Measurements from ENCODE around the gene NFATC2. TPM values are rescaled to one million over a fixed set of nuclear protein-coding genes. Genes with fewer than 3 reads are reported as not detected.

The NFATC2 gene
- total RNA-seq, 5 donors from 2014 or later (not counting 1 experiment from before 2014, with no cell fraction given) = 49.0 to 75.9 (median 67.0) TPM

GRCh38 chr20:51398083-51398482 is 144.4 kb downstream of the NFATC2 start:
- Histone ChIP-seq H3K27me3 (replicated peaks in 1 of 2; ENCODE audit: control insufficient read depth in 2 of 2, extremely low read depth in 1 of 2, insufficient read depth in 2 of 2, low read length in 1 of 2) (no peaks in the 10 kb centered on the region), H3K4me1 (ENCODE audit: control insufficient read depth in 1 of 2, extremely low read depth in 1 of 2, insufficient read depth in 2 of 2, low read length in 2 of 2) (peaks cover 23 to 75% of the 10 kb centered on the region in 2 experiments), H3K4me3 (ENCODE audit: control insufficient read depth in 1 of 2, extremely low read depth in 1 of 2, low read length in 1 of 2) (no peak overlapping the region), H3K9me3 (no peaks in the 10 kb centered on the region), H3K36me3 (ENCODE audit: control insufficient read depth in 2 of 2, extremely low read depth in 1 of 2, insufficient read depth in 1 of 2, low read length in 1 of 2) (peaks cover 11 to 54% of the 10 kb centered on the region in 2 donors), H3K27ac (ENCODE audit: low read length) (no peak overlapping the region)
- H3K36me3 Mint-ChIP-seq = peaks cover 42% of the 10 kb centered on the region
- no peaks in the 10 kb centered on the region for H3K27me3 Mint-ChIP-seq
- H3K4me3 Mint-ChIP-seq = no peak overlapping the region
- ATAC-seq (replicated peaks in 1 of 4) (no peak), DNase-seq (no peak)
- peak overlapping the region in 1 of 2 donors; percentile 28 for H3K27ac Mint-ChIP-seq
- WGBS (ENCODE audit: insufficient coverage) = 81% methylated on average over 5 of the region's 10 CpGs
- H3K4me1 Mint-ChIP-seq = peaks cover 49 to 57% (median 56%) of the 10 kb centered on the region in 3 donors
- ChIA-PET CTCF (no interaction called here), POLR2A (interaction anchor here in 1 of 2 donors (0.7 kb wide), 1 partner anchor 145 kb away, joined by 4 read pairs; no protein-coding TSS in a partner anchor)
- H3K9me3 Mint-ChIP-seq = no peaks in the 10 kb centered on the region

GRCh38 chr20:51397137-51397536 is 145.4 kb downstream of the NFATC2 start:
- Mint-ChIP-seq H3K4me1 (peaks cover 40 to 56% (median 46%) of the 10 kb centered on the region in 3 donors), H3K27ac (peak overlapping the region in 1 of 2 donors; percentile 44), H3K36me3 (peaks cover 50% of the 10 kb centered on the region), H3K27me3 (no peaks in the 10 kb centered on the region), H3K9me3 (no peaks in the 10 kb centered on the region), H3K4me3 (no peak overlapping the region)
- no peak overlapping the region for H3K27ac ChIP-seq (ENCODE audit: low read length)
- H3K27me3 ChIP-seq (replicated peaks in 1 of 2; ENCODE audit: control insufficient read depth in 2 of 2, extremely low read depth in 1 of 2, insufficient read depth in 2 of 2, low read length in 1 of 2) = no peaks in the 10 kb centered on the region
- H3K9me3 ChIP-seq = no peaks in the 10 kb centered on the region
- ChIA-PET POLR2A (no interaction called here), CTCF (no interaction called here)
- DNase-seq (no peak), ATAC-seq (replicated peaks in 1 of 4) (no peak)
- H3K36me3 ChIP-seq (ENCODE audit: control insufficient read depth in 2 of 2, extremely low read depth in 1 of 2, insufficient read depth in 1 of 2, low read length in 1 of 2) = peaks cover 13 to 63% of the 10 kb centered on the region in 2 donors
- no peak overlapping the region for H3K4me3 ChIP-seq (ENCODE audit: control insufficient read depth in 1 of 2, extremely low read depth in 1 of 2, low read length in 1 of 2)
- H3K4me1 ChIP-seq (ENCODE audit: control insufficient read depth in 1 of 2, extremely low read depth in 1 of 2, insufficient read depth in 2 of 2, low read length in 2 of 2) = peaks cover 16 to 66% of the 10 kb centered on the region in 2 experiments
- 89% methylated on average over 3 of the region's 6 CpGs for WGBS (ENCODE audit: insufficient coverage)

- Histone ChIP-seq H3K9me3 (no peaks in the 10 kb centered on the region), H3K36me3 (ENCODE audit: control insufficient read depth in 2 of 2, extremely low read depth in 1 of 2, insufficient read depth in 1 of 2, low read length in 1 of 2) (peaks cover 15 to 66% of the 10 kb centered on the region in 2 donors), H3K4me3 (ENCODE audit: control insufficient read depth in 1 of 2, extremely low read depth in 1 of 2, low read length in 1 of 2) (no peak overlapping the region), H3K27ac (ENCODE audit: low read length) (no peak overlapping the region), H3K27me3 (replicated peaks in 1 of 2; ENCODE audit: control insufficient read depth in 2 of 2, extremely low read depth in 1 of 2, insufficient read depth in 2 of 2, low read length in 1 of 2) (no peaks in the 10 kb centered on the region), H3K4me1 (ENCODE audit: control insufficient read depth in 1 of 2, extremely low read depth in 1 of 2, insufficient read depth in 2 of 2, low read length in 2 of 2) (peaks cover 9 to 59% of the 10 kb centered on the region in 2 experiments)
- DNase-seq = no peak
- Mint-ChIP-seq H3K27me3 (no peaks in the 10 kb centered on the region), H3K4me1 (peaks cover 33 to 50% (median 39%) of the 10 kb centered on the region in 3 donors), H3K36me3 (peaks cover 54% of the 10 kb centered on the region), H3K4me3 (no peak overlapping the region), H3K27ac (no peak overlapping the region), H3K9me3 (no peaks in the 10 kb centered on the region)
- POLR2A ChIA-PET = interaction anchor here in 1 of 2 donors (0.6 kb wide), 1 partner anchor 180 kb away, joined by 4 read pairs; no protein-coding TSS in a partner anchor
- CTCF ChIA-PET = interaction anchor here in 1 of 2 donors (0.6 kb wide), 1 partner anchor 200 kb away, joined by 3 read pairs; no protein-coding TSS in a partner anchor
- no peak for ATAC-seq (replicated peaks in 1 of 4)
- WGBS (ENCODE audit: insufficient coverage) = 75% methylated on average over 7 of the region's 7 CpGs
Measured at GRCh38 chr20:51396365-51396909, 146.1 kb downstream of the NFATC2 start.

GRCh38 chr20:51394706-51395105 is 147.8 kb downstream of the NFATC2 start:
- CTCF ChIA-PET = no interaction called here
- 93% methylated on average over 3 of the region's 6 CpGs for WGBS (ENCODE audit: insufficient coverage)
- Histone ChIP-seq H3K27ac (ENCODE audit: low read length) (no peak overlapping the region), H3K27me3 (replicated peaks in 1 of 2; ENCODE audit: control insufficient read depth in 2 of 2, extremely low read depth in 1 of 2, insufficient read depth in 2 of 2, low read length in 1 of 2) (no peaks in the 10 kb centered on the region), H3K4me3 (ENCODE audit: control insufficient read depth in 1 of 2, extremely low read depth in 1 of 2, low read length in 1 of 2) (no peak overlapping the region), H3K9me3 (no peaks in the 10 kb centered on the region), H3K36me3 (ENCODE audit: control insufficient read depth in 2 of 2, extremely low read depth in 1 of 2, insufficient read depth in 1 of 2, low read length in 1 of 2) (peaks cover 15 to 82% of the 10 kb centered on the region in 2 donors), H3K4me1 (ENCODE audit: control insufficient read depth in 1 of 2, extremely low read depth in 1 of 2, insufficient read depth in 2 of 2, low read length in 2 of 2) (peaks cover 0 to 55% of the 10 kb centered on the region in 2 experiments)
- Mint-ChIP-seq H3K4me1 (peaks cover 18 to 48% (median 33%) of the 10 kb centered on the region in 3 donors), H3K27me3 (no peaks in the 10 kb centered on the region), H3K27ac (peak overlapping the region in 1 of 2 donors; percentile 80), H3K4me3 (no peak overlapping the region), H3K36me3 (peaks cover 61% of the 10 kb centered on the region), H3K9me3 (no peaks in the 10 kb centered on the region)
- no peak for DNase-seq
- no peak for ATAC-seq (replicated peaks in 1 of 4)
- POLR2A ChIA-PET = no interaction called here

- peaks cover 62% of the 10 kb centered on the region for H3K36me3 Mint-ChIP-seq
- no peaks in the 10 kb centered on the region for H3K27me3 ChIP-seq (replicated peaks in 1 of 2; ENCODE audit: control insufficient read depth in 2 of 2, extremely low read depth in 1 of 2, insufficient read depth in 2 of 2, low read length in 1 of 2)
- WGBS (ENCODE audit: insufficient coverage) = no CpG with 5 or more reads among the region's 6 CpGs
- H3K4me3 Mint-ChIP-seq = no peak overlapping the region
- H3K4me3 ChIP-seq (ENCODE audit: control insufficient read depth in 1 of 2, extremely low read depth in 1 of 2, low read length in 1 of 2) = no peak overlapping the region
- DNase-seq (no peak), ATAC-seq (replicated peaks in 1 of 4) (no peak)
- H3K27me3 Mint-ChIP-seq = no peaks in the 10 kb centered on the region
- ChIA-PET CTCF (no interaction called here), POLR2A (no interaction called here)
- peak overlapping the region in 1 of 2 donors; percentile 16 for H3K27ac Mint-ChIP-seq
- H3K27ac ChIP-seq (ENCODE audit: low read length) = no peak overlapping the region
- H3K9me3 Mint-ChIP-seq = no peaks in the 10 kb centered on the region
- no peaks in the 10 kb centered on the region for H3K9me3 ChIP-seq
- H3K4me1 ChIP-seq (ENCODE audit: control insufficient read depth in 1 of 2, extremely low read depth in 1 of 2, insufficient read depth in 2 of 2, low read length in 2 of 2) = peaks cover 0 to 50% of the 10 kb centered on the region in 2 experiments
- peaks cover 13 to 48% (median 33%) of the 10 kb centered on the region in 3 donors for H3K4me1 Mint-ChIP-seq
- peaks cover 15 to 90% of the 10 kb centered on the region in 2 donors for H3K36me3 ChIP-seq (ENCODE audit: control insufficient read depth in 2 of 2, extremely low read depth in 1 of 2, insufficient read depth in 1 of 2, low read length in 1 of 2)
Measured at GRCh38 chr20:51393571-51393970, 148.9 kb downstream of the NFATC2 start.

- Histone ChIP-seq H3K27me3 (replicated peaks in 1 of 2; ENCODE audit: control insufficient read depth in 2 of 2, extremely low read depth in 1 of 2, insufficient read depth in 2 of 2, low read length in 1 of 2) (no peaks in the 10 kb centered on the region), H3K27ac (ENCODE audit: low read length) (no peak overlapping the region), H3K9me3 (no peaks in the 10 kb centered on the region), H3K36me3 (ENCODE audit: control insufficient read depth in 2 of 2, extremely low read depth in 1 of 2, insufficient read depth in 1 of 2, low read length in 1 of 2) (peaks cover 15 to 83% of the 10 kb centered on the region in 2 donors), H3K4me1 (ENCODE audit: control insufficient read depth in 1 of 2, extremely low read depth in 1 of 2, insufficient read depth in 2 of 2, low read length in 2 of 2) (peaks cover 0 to 45% of the 10 kb centered on the region in 2 experiments), H3K4me3 (ENCODE audit: control insufficient read depth in 1 of 2, extremely low read depth in 1 of 2, low read length in 1 of 2) (no peak overlapping the region)
- no peak overlapping the region for H3K4me3 Mint-ChIP-seq
- peak overlapping the region in 1 of 2 donors; percentile 52 for H3K27ac Mint-ChIP-seq
- DNase-seq (no peak), ATAC-seq (replicated peaks in 1 of 4) (no peak)
- H3K36me3 Mint-ChIP-seq = peaks cover 59% of the 10 kb centered on the region
- WGBS (ENCODE audit: insufficient coverage) = 58% methylated on average over 6 of the region's 7 CpGs
- CTCF ChIA-PET = no interaction called here
- H3K4me1 Mint-ChIP-seq = peaks cover 12 to 54% (median 39%) of the 10 kb centered on the region in 3 donors
- no peaks in the 10 kb centered on the region for H3K9me3 Mint-ChIP-seq
- POLR2A ChIA-PET = no interaction called here
- H3K27me3 Mint-ChIP-seq = no peaks in the 10 kb centered on the region
Measured at GRCh38 chr20:51392614-51393186, 149.8 kb downstream of the NFATC2 start.
